ENCODE results near the gene CORT. TPM values are rescaled to one million over a fixed set of nuclear protein-coding genes. Genes with fewer than 3 reads are reported as not detected.
"Not testable (repeated sequence)": the region's sequence is repeated elsewhere in the genome, so short reads cannot be mapped to it uniquely, and the experiment has no call there.

The CORT gene
- total RNA-seq, 2 experiments from 2014 or later: 0.36 TPM; not detected in 1

DNA sequence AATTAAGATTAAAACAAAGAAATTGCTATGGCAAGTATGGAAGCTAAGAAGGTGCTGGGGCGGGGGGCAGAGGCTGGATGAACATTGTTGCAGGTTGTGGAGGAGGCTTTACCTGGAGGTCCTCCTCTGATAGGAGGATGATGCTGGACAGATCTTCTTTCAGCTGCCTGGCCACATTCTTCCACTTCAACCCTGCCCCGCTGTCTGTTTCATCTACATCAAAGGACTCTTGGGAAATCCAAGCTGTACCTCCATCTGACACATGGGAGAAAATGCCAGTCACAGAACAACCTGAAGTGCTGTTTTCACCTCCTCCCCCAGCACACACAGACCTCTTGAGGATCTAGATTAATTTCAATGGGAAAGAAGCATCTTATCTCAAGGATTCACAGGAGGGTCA, 17.2 kb downstream of the CORT start:
- Mint-ChIP-seq H3K27ac (no peak overlapping the region), H3K36me3 (peaks cover 33% of the 10 kb centered on the region), H3K9me3 (no peaks in the 10 kb centered on the region), H3K4me1 (ENCODE audit: low read depth) (peaks cover 6% of the 10 kb centered on the region), H3K4me3 (no peak overlapping the region), H3K27me3 (no peaks in the 10 kb centered on the region)
- intact Hi-C loops (cut with micrococcal nuclease): no loop called here
- ChIA-PET CTCF (no interaction called here), POLR2A (no interaction called here)
- DNase-seq: no peak

DNA sequence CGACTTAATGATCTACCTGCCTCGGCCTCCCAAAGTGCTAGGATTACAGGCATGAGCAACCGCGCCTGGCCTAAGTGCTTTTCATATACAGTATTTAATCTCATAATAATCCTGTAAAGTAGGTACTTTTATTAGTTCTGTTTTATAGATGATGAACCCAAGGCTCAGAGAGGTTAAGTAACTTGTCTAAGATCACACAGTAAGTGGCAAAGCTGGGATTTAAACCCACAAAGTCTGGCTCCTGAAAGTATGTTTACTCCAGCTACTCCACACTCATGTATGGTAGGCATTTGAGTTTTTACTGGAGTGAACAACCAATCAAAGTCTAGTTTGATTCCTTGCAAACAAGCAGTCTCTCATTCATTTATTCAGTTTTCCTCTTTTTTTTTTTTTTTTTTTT, 20.2 kb downstream of the CORT start:
- H3K27ac Mint-ChIP-seq: no peak overlapping the region
- ChIA-PET POLR2A (no interaction called here), CTCF (interaction anchor here (2.6 kb wide), 1 partner anchor 24 kb away, joined by 13 read pairs; no protein-coding TSS in a partner anchor)
- no peak overlapping the region for H3K4me3 Mint-ChIP-seq
- peaks cover 22% of the 10 kb centered on the region for H3K36me3 Mint-ChIP-seq
- no peaks in the 10 kb centered on the region for H3K27me3 Mint-ChIP-seq
- DNase-seq: no peak
- no peaks in the 10 kb centered on the region for H3K9me3 Mint-ChIP-seq
- intact Hi-C loops (cut with micrococcal nuclease): no loop called here
- H3K4me1 Mint-ChIP-seq (ENCODE audit: low read depth): peaks cover 17% of the 10 kb centered on the region

DNA sequence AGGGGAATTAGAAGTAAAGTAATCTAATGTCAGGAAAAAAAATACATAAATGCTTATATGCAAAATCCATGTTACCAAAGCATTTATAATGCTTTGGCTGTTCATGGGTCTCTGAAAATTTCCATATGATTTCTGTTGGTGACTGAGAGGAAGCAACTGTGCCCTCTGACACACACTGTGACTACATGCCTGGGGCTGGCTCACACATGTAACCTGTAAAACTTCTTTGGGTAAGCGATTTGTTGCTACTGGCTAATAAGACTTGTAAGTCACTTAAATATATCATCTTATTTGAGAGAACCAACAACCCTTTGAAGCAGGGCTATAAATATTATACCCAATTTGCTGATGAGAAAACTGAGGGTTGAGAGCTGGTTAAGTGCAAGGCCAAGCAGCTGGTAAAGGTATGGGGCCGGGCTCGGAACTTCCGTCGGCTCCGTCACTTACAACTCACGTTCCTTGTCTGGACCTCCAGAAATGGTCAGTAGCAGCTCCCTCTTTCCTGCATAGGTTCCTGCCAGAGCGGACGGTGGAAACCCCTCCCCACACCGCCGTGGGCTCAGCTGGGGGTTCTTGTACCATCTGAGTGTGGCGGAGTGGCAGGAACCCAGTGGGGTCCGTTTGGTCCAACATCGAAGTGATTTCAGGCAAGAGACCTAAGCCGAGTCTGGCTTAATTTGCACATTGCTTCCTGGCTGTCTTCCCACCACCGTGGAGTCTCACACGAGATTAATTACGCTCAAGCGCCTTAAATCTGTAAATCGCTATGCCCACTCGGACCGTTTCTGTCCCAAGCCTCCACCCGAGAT, 21.8 kb downstream of the CORT start:
- ChIA-PET CTCF (interaction anchor here (2.6 kb wide), 1 partner anchor 23 kb away, joined by 13 read pairs; no protein-coding TSS in a partner anchor), POLR2A (interaction anchor here (0.9 kb wide), 1 partner anchor 41 kb away, joined by 3 read pairs; the partner anchor contains the start of gene CENPS)
- peaks cover 21% of the 10 kb centered on the region for H3K36me3 Mint-ChIP-seq
- peak; percentile 18 for DNase-seq
- H3K9me3 Mint-ChIP-seq: no peaks in the 10 kb centered on the region
- intact Hi-C loops (cut with micrococcal nuclease): loop anchor here (1.0 kb wide), 1 partner anchor 41 kb away; the partner anchor contains the start of gene CENPS
- peaks cover 27% of the 10 kb centered on the region for H3K4me1 Mint-ChIP-seq (ENCODE audit: low read depth)
- H3K27ac Mint-ChIP-seq: peak overlapping the region; percentile 82
- H3K27me3 Mint-ChIP-seq: no peaks in the 10 kb centered on the region
- peak overlapping the region; percentile 92 for H3K4me3 Mint-ChIP-seq

DNA sequence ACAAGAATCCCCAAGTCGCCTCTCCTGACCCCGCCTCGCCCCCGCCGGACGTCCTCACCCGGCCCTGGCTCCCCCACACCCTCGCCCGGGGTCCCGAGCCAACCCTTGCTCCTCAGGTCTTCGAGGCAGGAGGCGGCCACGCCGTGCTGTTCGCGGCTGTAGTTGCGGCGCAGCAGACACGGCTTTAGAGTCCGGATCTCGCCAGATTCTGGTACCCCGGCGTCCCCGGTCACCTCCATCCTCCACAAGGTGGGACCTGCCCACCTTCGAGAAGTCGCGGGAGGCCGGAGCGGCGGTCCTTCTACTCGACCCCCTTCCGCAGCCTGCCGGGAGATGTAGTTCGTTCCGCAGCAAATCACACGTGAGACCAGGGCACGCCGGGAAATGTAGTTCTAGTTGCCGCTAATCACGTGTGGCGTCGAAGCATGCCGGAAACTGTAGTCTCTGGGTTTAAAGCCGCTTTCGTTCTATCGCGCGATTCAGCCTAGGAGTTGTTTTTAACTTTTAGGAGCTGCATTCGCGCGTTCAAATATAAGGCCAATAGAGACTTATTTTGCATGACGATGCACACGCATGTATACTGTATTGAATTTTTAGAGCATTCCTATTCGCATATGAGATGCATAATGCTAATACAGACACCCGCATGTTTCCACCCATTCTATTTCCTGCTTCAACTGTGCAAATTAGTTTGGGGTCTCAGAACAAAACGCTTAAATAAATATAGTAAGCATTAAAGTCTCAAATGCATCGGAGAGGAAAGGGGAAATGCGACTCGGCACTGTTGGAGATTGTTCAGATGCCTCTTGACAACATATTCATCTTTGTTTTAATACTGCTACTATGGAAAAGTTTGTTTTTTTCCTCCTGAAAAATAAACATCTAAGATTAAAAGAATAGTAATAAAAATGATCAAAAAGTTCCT, 22.7 kb downstream of the CORT start, which contains the start of gene DFFA:
DFFA (minus strand) TSS at position 310 of the 925 bp plus-strand sequence; CDS start at position 239, 71 bp downstream.
- intact Hi-C loops (cut with micrococcal nuclease): loop anchor here (1.0 kb wide), 1 partner anchor 42 kb away; the partner anchor contains the start of gene CENPS
- peak; percentile 96 for DNase-seq
- Mint-ChIP-seq H3K9me3 (no peaks in the 10 kb centered on the region), H3K27me3 (no peaks in the 10 kb centered on the region), H3K27ac (peak within 1 kb of the TSS; percentile 82), H3K36me3 (peaks cover 18% of the 10 kb centered on the region), H3K4me3 (peak within 1 kb of the TSS; percentile 92), H3K4me1 (ENCODE audit: low read depth) (peaks cover 31% of the 10 kb centered on the region)
- ChIA-PET CTCF (interaction anchor here (0.6 to 2.6 kb wide), 4 partner anchors 22 to 165 kb away, joined by 3 to 13 read pairs (median 4); partner anchors contain the start of gene CORT), POLR2A (interaction anchor here (0.6 to 0.9 kb wide), 2 partner anchors 42 to 654 kb away, joined by 3 read pairs; partner anchors contain the start of gene CENPS)

DNA sequence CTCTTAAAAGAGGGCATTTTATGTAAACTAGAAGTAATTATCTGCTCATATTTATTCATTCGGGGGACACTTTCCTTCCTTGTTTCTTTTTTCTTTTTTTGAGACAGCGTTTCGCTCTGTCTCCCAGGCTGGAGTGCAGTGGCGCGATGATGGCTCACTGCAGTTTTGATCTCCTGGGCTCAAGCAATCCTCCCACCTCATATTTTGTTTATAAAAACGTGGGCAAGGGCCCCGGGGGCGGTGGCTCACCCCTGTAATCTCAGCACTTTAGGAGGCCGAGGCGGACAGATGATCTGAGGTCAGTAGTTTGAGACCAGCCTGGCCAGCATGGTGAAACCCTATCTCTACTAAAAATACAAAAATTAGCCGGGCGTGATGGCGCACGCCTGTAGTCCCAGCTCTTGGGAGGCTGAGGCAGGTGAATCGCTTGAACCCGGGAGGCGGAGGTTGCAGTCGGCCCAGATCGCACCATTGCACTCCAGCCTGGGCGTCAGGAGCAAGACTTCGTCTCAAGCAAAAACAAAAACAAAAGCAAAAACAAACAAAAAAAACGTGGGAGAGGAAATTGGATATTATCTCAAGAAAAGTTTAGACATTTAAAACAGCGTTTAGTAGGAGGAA, 23.4 kb downstream of the CORT start:
- DNase-seq: no peak
- POLR2A ChIA-PET: interaction anchor here (0.6 kb wide), 1 partner anchor 655 kb away, joined by 3 read pairs; no protein-coding TSS in a partner anchor

DNA sequence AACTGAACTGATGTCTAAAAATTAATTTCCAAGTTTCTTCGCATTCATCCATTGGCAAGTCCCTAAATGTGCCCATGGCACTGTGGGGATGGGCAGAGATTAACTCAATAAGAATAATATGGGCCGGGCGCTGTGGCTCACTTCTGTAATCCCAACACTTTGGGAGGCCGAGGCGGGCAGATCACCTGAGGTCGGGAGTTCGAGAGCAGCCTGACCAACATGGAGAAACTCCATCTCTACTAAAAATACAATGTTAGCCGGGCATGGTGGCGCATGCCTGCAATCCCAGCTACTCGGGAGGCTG, 24.4 kb downstream of the CORT start:
- POLR2A ChIA-PET: not testable (repeated sequence)

More for the DNA sequence above, 23.4 kb downstream of the CORT start:
- Mint-ChIP-seq H3K4me1 (ENCODE audit: low read depth) (peaks cover 34% of the 10 kb centered on the region), H3K27me3 (no peaks in the 10 kb centered on the region), H3K4me3 (peak overlapping the region; percentile 92), H3K36me3 (peaks cover 11% of the 10 kb centered on the region), H3K9me3 (no peaks in the 10 kb centered on the region), H3K27ac (peak overlapping the region; percentile 82)
- intact Hi-C loops (cut with micrococcal nuclease): no loop called here
- CTCF ChIA-PET: interaction anchor here (0.6 to 1.0 kb wide), 3 partner anchors 21 to 166 kb away, joined by 3 to 4 read pairs (median 3); partner anchors contain the start of gene CORT

DNA sequence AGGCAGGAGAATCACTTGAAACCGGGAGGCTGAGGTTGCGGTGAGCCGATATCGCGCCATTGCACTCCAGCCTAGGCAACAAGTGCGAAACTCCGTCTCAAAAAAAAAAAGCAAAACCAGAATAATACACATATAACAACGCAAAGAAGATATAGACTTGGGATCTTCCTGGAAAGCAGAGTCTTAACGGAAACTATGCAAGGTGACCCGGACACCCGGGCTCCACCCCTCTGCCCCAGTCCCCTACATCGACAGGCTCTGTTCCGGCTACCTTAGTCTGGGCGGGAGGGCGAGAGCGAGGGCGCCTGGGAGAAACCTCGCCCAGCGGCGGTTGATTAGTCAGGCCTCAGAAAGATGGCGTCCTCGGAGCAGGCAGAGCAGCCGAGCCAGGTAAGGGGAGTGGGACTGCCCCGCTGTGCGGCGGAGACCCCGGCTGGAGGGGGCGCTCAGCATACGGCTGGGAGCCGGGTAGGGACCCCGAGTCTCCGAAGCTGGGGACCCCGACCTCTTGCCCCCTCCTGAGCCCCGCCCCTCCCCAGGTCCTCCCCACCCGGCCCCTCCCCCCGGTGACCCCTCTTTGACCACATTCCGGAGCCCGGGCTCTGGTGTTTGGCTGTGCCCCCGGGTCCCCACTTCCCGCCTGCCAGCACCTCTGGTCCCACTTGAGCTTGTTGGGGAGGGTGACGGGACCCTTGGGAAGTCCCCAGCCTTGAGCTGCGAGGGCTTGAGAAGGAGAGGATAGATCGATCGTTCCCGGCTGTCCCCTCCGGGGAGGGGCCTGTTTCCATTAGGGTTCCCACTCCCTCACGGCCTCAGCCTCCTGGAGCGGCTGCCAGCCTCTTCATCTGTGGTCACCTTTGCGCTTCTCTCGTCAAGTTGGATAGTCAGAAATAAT, 25.0 kb downstream of the CORT start, which contains the start of gene PEX14:
PEX14 (plus strand) TSS at position 338 of the 895 bp plus-strand sequence; CDS start at position 355, 17 bp downstream.
- Mint-ChIP-seq H3K4me3 (peak within 1 kb of the TSS; percentile 93), H3K27me3 (no peaks in the 10 kb centered on the region), H3K36me3 (peaks cover 6% of the 10 kb centered on the region), H3K27ac (peak within 1 kb of the TSS; percentile 89), H3K4me1 (ENCODE audit: low read depth) (peaks cover 37% of the 10 kb centered on the region), H3K9me3 (no peaks in the 10 kb centered on the region)
- intact Hi-C loops (cut with micrococcal nuclease): loop anchor here (1.0 to 2.0 kb wide), 4 partner anchors 20 to 443 kb away; partner anchors contain the start of genes PGD and UBE4B
- DNase-seq: peak; percentile 94
- CTCF ChIA-PET: interaction anchor here (1.0 to 1.4 kb wide), 2 partner anchors 17 to 20 kb away, joined by 4 to 18 read pairs; no protein-coding TSS in a partner anchor
- POLR2A ChIA-PET: interaction anchor here (0.8 kb wide), 2 partner anchors 17 to 20 kb away, joined by 3 to 4 read pairs; no protein-coding TSS in a partner anchor

More for the DNA sequence above, 24.4 kb downstream of the CORT start:
- Mint-ChIP-seq H3K27ac (peak overlapping the region; percentile 82), H3K4me1 (ENCODE audit: low read depth) (peaks cover 34% of the 10 kb centered on the region), H3K4me3 (peak overlapping the region; percentile 93)
- intact Hi-C loops (cut with micrococcal nuclease): loop anchor here (1.0 to 2.0 kb wide), 4 partner anchors 21 to 442 kb away; partner anchors contain the start of genes PGD and UBE4B
- H3K36me3 Mint-ChIP-seq, CTCF ChIA-PET, H3K27me3 Mint-ChIP-seq, H3K9me3 Mint-ChIP-seq, DNase-seq: not testable (repeated sequence)

DNA sequence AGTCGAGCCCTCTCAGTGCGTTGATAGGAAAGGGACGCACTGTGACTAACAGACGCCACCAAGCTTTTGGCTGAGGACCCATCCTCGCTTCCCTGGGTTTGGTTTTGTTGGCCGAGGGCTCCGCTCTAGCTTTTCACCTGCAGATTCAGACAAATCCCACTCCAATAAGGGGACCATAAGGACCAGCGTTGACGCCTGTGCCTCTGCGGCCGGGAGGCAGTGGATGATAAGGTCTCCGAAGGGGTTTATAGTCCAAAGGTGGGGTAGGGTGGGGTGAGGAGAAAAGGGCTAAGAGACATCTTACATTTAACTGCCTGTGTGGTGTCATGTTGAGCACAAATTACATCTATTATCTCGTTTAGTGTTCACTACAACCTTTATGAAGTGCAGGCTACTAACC, 25.7 kb downstream of the CORT start:
- Mint-ChIP-seq H3K4me3 (peak overlapping the region; percentile 93), H3K27me3 (no peaks in the 10 kb centered on the region), H3K4me1 (ENCODE audit: low read depth) (peaks cover 37% of the 10 kb centered on the region), H3K27ac (peak overlapping the region; percentile 89), H3K9me3 (no peaks in the 10 kb centered on the region), H3K36me3 (peaks cover 6% of the 10 kb centered on the region)
- POLR2A ChIA-PET: interaction anchor here (0.8 kb wide), 2 partner anchors 17 to 20 kb away, joined by 3 to 4 read pairs; no protein-coding TSS in a partner anchor
- intact Hi-C loops (cut with micrococcal nuclease): loop anchor here (2.0 kb wide), 2 partner anchors 35 to 77 kb away; partner anchors contain the start of gene PGD
- CTCF ChIA-PET: interaction anchor here (1.0 to 1.4 kb wide), 2 partner anchors 16 to 19 kb away, joined by 4 to 18 read pairs; no protein-coding TSS in a partner anchor
- no peak for DNase-seq

DNA sequence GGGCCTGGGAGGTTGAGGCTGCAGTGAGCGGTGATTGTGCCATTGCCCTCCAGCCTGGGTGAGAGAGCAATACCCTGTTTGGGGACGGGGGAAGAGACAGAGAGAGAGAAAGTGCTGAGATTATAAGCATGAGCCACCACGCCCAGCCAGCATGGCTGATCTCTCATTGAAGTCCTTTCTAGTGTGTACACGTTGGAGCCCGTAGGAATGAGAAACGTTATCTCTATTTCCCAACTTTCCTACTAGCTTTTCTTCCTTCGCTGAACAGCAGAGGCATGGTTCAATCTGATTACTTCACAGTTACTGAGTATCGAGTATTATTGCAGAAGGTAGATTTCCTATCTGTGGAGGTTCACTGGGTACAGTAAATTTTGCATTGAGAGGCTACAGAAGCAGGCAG, 29.5 kb downstream of the CORT start:
- H3K36me3 Mint-ChIP-seq: peaks cover 6% of the 10 kb centered on the region
- CTCF ChIA-PET: interaction anchor here (1.3 kb wide), 2 partner anchors 15 to 49 kb away, joined by 4 to 8 read pairs; partner anchors contain the start of gene CENPS
- no peaks in the 10 kb centered on the region for H3K27me3 Mint-ChIP-seq
- POLR2A ChIA-PET: no interaction called here
- no peak overlapping the region for H3K27ac Mint-ChIP-seq
- peaks cover 23% of the 10 kb centered on the region for H3K4me1 Mint-ChIP-seq (ENCODE audit: low read depth)
- no peak overlapping the region for H3K4me3 Mint-ChIP-seq
- intact Hi-C loops (cut with micrococcal nuclease): no loop called here
- no peak for DNase-seq
- H3K9me3 Mint-ChIP-seq: no peaks in the 10 kb centered on the region

DNA sequence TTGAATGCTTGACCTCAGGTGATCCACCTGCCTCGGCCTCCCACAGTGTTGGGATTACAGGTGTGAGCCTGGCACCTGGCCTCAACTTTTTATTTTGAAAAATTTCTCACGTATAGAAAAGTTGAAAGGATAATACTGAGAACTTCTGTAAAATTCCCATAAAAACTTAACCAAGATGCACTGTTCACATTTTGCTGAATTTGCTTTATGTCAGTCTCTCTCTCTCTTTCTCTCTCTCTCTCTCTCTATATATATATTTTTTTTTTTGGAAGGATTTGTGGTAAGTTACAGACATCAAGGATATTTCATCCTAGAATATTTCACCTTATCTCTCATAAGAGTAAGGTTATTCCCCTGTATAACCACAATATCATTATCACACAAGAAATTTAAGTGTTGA, 30.8 kb downstream of the CORT start:
- ChIA-PET CTCF (interaction anchor here (1.3 to 1.4 kb wide), 2 partner anchors 14 kb away, joined by 6 to 8 read pairs; no protein-coding TSS in a partner anchor), POLR2A (no interaction called here)
- Mint-ChIP-seq H3K4me3 (no peak overlapping the region), H3K27me3 (no peaks in the 10 kb centered on the region), H3K27ac (no peak overlapping the region), H3K9me3 (no peaks in the 10 kb centered on the region), H3K36me3 (peaks cover 6% of the 10 kb centered on the region), H3K4me1 (ENCODE audit: low read depth) (peaks cover 20% of the 10 kb centered on the region)
- intact Hi-C loops (cut with micrococcal nuclease): no loop called here
- no peak for DNase-seq
